Stimulated activated CD4-positive, alpha-beta T cell treated with anti-CD3 and anti-CD28 coated beads, Interleukin-15, amount 100 ng/mL, for 1 hour (primary cell): Measurements from ENCODE around the gene VWF.
"Not testable (repeated sequence)": the region's sequence is repeated elsewhere in the genome, so short reads cannot be mapped to it uniquely, and the experiment has no call there.

Experiments
- DNase-seq, 2 donors: peaks; one replicate each; pipeline ENCODE4 v3.0.0-alpha.2; 2020; ENCODE audit warnings: low read depth in 1 of 2, low spot score in 1 of 2

The VWF gene

DNA sequence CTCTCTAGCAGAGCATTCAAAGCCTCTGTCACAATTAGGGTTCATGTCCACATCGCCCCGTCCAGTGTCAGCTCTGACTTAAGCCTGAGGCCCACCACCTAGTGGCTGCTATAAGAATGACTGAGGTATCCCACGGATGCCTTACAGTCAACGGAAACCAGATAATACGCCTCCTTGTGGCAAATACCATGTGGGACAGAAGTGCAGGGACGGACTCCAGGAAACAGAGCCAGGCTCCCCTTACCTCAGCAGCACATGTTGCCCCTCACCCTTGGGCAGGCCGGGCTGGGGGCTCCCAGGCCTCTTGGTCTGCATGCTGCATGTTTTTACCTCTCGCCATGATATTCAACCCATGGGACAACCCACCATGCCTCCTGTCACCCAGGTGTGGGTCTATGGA lies 86.3 kb downstream of the VWF start:
- DNase-seq = no peak

- no peak for DNase-seq
Measured at GRCh38 chr12:6037459-6037858, 87.0 kb downstream of the VWF start.

GRCh38 chr12:6036509-6036908 lies 88.0 kb downstream of the VWF start:
- DNase-seq = no peak

- DNase-seq = no peak
Measured at GRCh38 chr12:6034596-6034995, 89.9 kb downstream of the VWF start.

DNA sequence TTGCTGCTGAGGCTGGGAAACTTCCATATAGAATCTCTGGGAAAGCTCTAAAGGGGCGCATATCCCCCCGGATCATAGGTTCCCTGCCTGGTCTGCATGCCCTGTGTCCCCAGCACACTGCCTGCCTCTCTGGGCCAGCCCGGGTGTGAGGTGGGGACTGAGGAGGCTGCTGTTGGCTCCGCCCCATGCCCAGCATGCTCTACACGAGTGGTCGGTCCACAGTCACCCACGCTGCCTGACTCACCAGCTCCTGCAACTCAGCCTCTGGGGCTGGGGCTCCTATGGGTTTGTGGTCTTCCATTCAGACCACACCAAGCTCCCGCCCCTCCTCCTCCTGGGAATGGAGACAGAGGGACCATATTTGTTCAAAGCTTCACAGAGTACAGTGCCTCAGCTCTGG lies 90.9 kb downstream of the VWF start:
- DNase-seq = no peak

DNA sequence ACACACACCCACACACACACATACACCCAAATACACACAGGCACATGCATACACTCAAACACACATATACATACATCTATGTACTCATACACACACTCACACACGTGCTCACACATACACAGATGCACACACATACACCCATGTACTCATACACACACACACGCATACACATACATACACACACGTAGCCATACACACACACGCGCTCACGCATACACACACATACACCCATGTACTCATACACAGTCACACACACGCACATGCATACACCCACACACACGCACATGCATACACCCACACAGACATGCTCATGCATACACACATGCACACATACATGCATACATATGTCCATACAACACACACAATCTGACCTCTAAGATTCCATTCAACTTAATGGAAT lies 91.7 kb downstream of the VWF start:
- DNase-seq = no peak

DNA sequence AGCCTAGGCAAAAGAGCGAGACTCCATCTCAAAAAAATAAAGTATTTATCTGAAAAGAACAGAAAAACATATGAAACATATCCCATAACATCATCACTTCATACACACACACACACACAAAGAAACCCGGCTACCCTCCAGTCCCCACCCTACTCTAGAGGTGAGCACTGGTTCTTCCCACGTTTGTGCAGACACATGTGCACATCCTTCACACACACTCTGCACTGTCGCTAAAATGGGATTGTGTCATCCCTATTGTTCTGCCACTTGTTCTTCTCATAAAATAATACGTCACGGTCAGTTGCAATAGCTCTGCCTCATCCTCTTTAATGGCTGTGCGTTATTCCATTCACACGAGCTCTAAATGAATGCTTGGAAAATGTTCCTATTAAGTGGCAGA lies 93.5 kb downstream of the VWF start:
- DNase-seq = no peak

DNA sequence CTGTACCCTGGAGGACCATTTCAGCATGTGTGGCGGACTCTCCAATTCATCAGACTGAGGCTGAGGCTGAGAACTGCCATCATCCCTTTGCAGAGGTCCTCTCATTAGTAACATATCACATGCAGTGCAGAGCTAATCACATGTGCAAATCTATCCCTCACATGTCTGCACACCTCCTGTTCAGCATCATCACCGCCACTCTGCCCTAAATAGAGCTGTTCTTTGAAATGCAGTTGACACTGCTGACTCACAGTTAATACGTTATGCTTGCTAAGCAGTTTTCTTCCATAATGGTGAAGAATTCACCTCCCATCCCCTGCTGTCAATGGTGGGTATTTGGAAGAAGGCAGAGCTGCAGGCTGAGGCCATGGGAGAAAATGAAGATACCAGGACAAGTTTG lies 94.4 kb downstream of the VWF start:
- no peak for DNase-seq

GRCh38 chr12:6029401-6029800 lies 95.1 kb downstream of the VWF start:
- no peak for DNase-seq

DNA sequence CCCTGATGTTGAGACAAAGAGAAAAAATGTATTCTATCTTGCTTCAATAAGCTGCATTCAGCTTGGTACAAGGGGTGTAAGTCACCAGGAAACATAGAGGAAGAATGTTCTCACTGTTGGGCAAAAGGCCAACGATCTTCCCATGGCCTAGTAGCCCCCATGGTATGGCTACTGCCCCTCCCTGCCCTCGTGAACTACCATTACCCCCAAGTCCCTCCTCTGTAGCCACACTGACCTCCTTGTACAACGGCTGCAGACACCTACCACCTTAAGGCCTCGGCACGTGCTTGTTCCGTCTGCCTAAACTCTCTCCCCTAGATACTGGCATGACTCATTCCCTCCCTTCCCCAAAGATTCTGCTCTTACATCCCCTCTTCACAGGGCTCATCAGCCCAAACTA lies 97.5 kb downstream of the VWF start:
- DNase-seq = no peak

GRCh38 chr12:6025703-6026298 lies 98.7 kb downstream of the VWF start:
- not testable (repeated sequence) for DNase-seq

DNA sequence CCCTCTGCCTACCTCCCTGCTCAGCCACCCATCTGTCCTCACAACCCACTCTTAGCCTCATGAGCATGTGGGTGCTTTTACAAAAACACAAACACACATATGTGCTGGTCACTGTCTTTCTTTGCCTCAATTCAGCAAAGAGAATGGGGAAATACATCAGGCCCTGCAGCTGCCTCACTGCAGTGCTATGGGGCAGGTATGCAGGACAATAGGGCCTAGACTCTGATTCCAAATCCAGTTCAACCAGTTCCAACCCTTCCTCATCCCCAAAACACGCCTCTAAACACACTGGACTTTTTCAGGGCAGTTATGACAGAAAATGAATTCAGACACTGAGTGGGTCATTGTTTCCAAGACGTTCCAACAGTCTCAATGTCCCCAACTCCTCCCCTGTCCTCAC lies 100.4 kb downstream of the VWF start:
- DNase-seq = not testable (repeated sequence)

DNA sequence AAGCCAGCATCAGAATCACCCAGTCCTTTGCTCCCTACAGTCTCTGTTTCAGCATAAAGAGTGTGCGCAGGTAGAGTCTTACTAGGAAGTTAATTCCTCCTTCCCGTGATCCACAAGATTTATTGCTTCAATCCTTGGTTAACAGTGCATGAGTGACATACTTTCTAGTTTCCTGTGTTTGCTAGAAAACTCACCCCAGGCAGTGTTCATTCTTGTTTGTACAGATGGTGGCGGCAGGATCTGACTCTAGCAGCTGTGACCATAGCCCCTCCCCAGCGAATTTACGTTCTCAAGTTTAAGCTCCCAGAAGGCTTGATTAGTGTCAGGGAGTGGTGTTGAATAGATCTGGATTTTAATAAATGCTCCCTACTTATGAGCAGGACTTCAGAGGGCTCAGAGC lies 103.5 kb downstream of the VWF start:
- no peak for DNase-seq

DNA sequence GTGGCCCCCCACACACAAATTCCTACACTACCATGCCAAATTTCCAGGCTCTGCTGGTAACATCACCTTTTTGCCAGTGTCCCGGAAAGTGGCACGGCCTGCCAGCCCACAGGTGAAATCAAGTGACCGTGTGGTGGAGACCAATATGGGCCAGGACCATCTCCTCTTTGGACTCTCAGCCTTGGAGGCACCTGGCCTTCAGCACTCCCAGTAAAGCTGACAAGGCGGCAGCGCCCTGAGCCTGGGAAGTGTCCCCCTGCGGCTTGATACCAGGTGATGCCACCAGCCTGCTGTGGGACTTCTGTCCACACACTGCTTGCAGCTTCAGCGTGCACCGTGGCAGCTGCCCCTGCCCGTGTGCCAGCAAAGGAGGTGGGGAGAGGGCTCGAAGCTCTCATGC lies 104.0 kb downstream of the VWF start:
- not testable (repeated sequence) for DNase-seq

DNA sequence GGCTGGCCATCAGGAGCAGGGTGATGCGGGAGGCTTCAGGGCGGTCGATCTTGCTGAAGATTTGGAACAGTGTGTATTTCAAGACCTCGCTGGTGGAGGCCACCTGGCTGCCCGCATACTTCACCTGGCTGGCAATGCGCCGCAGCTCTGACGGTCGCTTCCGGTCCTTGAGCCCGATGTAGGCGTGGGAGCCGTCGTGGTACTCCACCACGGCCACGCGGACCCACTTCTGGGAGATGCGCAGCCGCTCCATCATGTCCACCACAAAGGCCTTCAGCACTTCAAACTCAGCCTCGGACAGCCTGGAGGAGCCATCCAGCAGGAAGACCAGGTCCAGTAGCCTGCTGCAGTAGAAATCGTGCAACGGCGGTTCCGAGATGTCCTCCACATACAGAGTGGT lies 105.2 kb downstream of the VWF start:
- DNase-seq = not testable (repeated sequence)

DNA sequence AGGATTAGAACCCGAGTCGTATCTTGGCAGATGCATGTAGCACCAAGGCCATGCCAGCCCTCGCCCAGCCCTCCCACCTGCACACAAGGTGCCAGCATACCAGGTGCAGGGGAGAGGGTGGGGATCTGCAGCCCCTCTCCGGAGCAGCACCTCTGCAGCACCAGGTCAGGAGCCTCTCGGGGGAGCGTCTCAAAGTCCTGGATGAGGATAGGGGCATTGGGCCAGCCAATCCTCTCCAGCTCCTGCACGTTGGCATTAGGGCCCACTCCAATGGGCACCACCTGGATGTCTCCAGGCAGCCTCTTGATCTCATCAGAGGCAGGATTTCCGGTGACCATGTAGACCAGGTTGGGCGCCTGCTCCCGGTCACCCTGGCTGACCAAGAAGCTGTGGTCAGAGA lies 106.2 kb downstream of the VWF start:
- DNase-seq = no peak

DNA sequence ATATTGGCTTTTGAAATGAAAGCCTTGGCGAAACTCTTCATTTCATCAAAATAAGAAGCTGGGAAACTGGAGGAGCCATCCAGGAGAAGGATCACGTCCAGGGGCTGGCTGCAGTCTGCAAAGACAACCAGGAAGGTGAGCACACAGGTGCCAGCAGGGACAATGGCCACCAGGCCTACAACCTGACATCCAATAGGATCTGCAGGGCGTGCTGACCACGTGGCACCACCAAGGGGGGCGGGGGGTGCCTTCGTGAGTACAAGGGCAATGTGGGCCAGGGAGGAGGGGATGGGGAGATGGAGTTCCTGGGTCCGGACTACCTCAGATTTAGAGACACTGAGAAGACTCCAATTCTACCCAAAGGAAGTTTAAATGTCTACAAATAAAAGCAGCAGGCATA lies 107.7 kb downstream of the VWF start:
- DNase-seq = no peak

- not testable (repeated sequence) for DNase-seq
Measured at GRCh38 chr12:6016004-6016403, 108.5 kb downstream of the VWF start.

GRCh38 chr12:6015271-6015670 lies 109.2 kb downstream of the VWF start:
- DNase-seq = not testable (repeated sequence)

DNA sequence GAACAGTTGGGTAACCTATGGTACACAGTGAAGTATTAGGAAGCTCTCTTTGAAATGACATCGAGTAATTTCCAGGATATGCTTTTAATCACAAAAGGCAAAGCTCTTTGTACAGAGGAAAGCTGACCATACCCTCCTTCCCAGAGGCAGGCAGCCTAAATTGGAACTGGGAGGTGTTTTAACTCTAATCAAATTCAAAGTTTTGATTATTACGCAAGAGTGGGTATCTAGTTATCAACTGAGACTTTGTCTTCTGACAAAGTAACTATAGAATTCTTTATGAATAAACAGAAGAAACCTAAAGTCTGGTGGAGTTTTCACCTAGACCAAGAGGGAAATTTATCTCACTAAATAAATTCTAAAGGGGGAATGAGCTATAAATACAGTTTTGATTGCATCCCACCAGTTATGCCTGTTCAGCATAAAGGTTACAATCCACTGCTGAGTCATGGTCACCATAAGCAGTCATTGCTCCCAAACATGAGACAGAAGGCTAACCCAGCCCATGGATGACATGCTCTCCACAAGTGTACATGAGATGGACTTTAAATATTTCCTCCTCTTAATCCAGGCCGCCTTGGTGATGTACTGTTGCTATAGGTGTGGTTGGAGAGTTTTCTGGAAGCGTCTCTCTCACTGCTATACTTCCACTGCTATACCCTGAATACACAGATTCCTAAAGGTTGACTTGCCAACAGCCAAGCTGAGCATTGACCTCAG lies 113.7 kb downstream of the VWF start:
- DNase-seq = not testable (repeated sequence)

- DNase-seq = no peak
Measured at GRCh38 chr12:5997260-5997659, 127.2 kb downstream of the VWF start.

GRCh38 chr12:5996459-5996858 lies 128.0 kb downstream of the VWF start:
- no peak for DNase-seq

DNA sequence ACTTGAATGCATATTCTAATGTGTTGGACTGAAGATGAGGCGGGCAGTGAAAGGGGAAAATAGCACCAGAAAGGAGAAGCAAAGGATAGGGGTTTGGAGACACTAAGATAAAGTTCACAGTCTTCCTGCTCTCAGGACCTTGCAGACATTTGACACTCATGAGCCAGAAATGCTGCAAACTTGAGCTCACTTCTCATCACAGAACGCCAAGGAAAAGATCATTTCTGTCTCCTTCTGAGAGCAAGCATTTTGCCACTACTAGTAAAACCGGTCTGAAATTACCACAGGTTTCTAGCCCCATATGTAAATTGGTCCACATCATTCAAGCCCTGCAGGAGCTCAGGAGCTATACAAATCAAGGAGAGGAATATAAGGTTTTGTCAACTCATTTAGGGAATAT lies 134.8 kb downstream of the VWF start:
- DNase-seq = no peak
